NCI-H2227 (cell line): ENCODE measurements around the gene VGLL4.
"Not testable (repeated sequence)": the region's sequence is repeated elsewhere in the genome, so short reads cannot be mapped to it uniquely, and the experiment has no call there.

ENCODE experiments used
- DNase-seq: peaks from one replicate; lab custom pipeline; 2025; ENCODE audit not compliant: unreplicated experiment; lab: John Stamatoyannopoulos, UW

The VGLL4 gene

DNA sequence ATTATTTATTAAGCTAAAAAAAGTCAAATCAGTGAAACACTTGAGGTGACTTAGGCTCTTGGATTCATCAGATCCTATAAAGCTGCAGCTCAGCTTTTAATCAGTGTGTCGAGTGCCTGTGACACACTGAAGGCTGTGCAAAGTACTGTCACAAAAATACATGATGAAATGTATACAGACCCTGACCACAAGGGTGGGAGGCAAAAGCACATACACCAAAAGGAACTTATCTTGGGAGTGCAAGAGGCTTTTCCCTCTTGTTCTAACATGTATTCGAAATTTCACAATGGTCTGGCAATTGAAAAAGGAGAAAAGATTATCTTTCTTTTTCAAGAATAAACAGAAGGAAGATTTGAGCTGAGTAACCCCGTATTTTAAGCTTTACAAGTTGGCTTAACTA, 35.9 kb downstream of the VGLL4 start:
- no peak for DNase-seq

DNA sequence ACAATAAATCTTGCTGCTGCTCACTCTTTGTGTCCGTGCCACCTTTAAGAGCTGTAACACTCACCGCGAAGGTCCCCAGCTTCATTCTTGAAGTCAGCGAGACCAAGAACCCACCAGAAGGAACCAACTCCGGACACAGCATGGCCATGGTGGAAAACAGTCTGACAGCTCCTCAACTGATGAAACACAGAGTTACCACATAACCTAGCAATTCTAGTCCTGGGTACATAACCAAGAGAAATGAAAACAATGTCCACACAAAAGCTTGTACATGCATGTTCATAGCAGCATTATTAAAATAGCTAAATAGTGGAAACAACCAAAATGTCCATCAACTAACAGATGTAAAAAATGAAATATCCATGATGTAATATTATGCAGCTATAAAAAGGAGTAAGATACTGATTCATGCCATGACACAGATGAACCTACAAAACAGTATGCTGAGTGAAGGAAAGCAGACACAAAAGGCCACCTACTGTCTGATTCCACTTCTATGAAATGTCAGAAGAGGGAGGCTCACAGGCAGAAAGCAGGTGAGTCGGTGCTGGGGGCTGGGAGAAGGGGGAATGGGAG, 36.8 kb downstream of the VGLL4 start:
- DNase-seq = no peak

DNA sequence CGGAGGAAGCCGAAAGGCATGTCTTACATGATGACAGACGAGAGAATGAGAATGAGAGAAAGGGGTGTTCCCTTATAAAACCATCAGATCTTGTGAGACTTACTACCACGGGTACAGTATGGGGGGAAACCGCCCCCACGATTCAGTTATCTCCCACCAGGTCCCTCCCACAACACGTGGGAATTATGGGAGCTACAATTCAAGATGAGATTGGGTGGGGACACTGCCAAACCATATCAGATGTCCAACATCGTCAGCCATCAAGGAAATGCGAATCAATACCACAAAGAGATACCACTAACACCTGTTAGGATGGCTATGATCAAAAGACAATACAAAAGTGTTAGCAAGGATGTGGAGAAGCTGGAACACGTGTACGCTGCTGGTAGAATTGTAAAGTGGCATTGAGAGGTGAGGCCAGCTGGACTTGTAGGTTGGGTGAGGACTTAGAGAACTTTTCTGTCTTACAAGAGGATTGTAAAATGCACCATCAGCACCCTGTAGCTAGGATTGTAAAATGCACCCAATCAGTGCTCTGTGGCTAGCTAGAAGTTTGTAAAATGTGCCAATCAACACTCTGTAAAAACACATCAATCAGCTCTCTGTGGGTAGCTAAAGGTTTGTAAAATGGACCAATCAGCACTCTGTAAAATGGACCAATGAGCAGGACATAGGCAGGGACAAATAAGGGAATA, 37.5 kb downstream of the VGLL4 start:
- DNase-seq = no peak

DNA sequence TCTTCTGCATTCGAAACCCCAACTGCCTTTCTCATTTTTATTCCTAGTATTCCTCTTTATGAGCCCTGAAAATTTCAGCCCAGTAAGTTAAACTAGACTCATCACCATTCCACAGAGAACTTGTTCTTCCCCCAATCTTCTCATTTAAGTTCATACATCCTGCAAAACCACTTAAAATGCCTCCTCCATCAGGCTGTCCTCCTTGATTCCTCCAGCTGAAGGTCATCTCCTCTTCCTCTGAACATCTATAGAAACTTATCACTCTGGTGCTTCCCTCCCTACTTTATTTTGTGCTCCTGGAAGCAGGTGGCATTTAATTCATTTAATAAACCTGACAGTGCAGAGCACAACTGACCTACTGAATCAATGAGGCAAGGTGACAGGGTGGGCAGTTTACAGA, 38.3 kb downstream of the VGLL4 start:
- DNase-seq = no peak

DNA sequence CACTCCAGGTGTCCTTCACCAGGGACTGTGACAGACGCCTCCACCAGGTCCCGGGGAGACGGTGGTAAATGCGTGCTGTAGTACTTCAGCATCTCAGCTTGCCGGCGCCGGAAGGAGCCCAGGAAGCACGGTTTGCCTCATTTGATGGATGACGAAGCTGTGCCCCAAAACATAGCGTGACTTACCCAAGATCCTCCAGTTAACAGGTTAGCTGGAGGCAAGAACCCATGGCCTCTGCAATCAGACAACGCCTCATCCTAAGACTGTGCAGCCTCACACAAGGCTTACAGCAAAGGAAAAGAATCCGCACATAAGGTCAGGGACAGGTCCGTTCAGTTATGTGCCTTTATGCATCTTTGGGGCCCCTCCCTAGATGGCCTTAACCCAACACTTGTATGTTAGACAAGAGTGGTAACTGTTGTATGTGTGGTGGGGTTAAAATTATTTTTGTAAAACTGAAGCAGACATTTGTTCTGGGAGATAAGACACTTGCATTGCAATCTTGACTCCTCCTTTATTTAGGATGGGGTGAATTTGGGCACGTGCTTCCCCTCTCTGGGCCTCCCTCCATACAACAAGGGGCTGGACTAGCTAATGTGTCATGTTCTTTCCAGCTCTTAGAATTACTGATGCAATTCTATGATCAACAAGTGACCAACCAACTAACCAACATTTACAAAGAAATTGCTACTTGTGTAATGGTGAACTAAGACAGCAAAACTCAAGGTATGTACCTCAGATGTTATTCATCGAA, 39.4 kb downstream of the VGLL4 start:
- peak; percentile 11 for DNase-seq

DNA sequence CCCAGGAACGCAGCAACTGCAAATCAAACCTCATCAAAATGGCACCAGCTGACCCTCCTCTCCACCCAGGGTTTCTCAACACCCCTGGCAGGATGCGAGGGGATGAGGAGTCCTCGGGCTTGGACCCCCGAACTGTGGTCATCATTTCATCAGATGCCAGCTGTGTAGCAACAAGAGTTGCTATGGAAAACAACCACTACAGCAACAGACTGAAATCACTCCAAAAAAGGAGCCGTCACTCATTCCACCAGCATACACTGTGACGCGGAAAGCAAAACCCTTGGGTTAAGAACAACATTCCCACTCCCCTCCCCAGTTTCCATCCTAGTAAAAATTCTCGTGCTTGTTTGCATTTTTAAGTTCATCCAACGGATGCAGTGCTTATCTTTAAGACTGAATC, 40.1 kb downstream of the VGLL4 start:
- peak; percentile 24 for DNase-seq

DNA sequence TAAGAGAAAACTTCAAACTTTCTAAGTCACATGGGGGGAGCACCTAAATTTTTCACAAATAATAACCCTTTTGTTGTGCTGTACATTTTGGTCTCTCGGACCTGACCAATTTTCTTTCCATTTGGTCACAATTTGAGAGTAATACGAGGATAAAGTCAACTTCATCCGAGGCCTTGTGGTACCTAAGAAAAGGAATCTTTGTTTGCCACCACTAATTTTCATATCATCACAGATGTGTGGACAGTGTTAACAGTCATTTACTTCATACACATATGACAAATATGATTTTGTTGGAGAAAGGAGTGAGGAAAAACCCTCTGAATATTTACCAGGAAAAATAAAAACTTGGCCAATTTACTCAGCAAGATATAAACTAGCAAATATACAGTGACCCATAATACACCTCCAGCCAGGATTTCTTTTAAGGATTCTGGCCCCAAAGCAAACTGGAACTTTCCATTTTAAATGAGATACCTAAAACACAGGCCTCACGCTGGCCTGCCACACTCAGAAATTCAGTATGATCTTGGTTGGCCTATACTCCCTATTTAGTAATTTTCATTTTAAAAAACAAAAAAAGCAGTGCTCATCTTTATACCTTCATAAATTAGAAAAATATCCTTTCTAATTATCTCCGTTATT, 40.7 kb downstream of the VGLL4 start:
- DNase-seq = no peak

DNA sequence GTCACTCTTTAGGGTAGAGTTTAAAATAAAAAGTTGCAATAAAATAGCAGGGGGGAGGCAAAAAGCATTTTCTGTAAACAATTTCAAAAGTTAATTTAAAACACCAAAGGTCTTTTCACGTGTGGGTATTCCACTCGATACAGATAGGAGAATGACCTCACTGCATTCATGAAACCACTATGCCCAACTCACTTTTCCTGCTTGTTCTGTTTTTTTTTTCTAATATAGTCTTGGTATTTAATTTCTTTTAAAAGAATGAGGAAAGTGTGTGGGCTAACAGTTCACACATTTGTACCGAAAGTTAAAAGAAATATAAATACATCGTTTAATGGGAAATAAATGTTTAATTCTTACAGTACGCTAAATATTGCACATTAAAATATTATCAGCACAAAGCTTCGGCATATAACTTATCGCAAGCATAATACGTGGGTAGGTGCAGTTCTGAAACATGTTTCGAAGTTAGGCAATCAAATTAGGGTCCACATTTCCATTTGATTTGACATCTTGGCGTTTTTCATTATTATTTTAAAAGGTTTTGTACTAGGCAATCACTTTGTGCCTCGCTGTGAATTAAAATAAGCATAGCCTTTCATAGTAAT, 41.4 kb downstream of the VGLL4 start:
- no peak for DNase-seq

DNA sequence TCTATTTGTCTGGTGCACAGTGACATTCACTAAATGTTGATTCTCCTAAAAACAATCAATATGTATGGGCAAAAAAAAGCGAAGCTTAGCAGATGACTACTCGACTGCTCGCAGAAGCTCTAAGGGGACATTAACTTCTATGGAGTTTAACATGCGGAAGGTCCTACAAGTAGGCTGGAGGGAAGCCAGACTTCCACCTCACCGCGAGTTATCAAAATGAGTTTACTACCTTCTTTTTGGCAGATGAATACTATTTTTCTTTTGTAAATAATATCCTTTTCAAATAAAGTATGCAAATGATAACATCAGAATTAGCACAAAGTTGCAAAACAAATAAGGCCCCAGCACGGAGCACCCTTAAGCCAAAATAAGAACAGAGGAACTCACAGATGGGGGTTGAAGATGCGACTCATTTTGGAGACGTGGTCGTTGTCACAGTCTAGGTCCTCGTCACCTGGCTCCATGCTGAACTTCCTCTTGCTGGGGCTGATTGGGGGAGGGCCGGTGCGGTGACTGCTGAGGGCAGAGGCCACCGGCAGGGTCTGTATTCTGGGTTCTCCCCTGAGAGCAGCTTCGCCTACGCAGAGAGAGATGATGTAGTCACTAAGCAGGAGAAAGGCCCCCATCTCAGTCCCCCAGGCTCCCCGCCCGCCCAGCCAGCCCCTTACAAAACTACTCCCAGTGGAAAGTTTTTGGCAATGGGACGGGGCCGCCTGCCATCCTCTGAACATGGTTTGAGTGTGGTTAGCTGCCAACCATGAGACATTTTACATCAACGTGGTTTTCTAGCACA, 42.1 kb downstream of the VGLL4 start:
- no peak for DNase-seq

DNA sequence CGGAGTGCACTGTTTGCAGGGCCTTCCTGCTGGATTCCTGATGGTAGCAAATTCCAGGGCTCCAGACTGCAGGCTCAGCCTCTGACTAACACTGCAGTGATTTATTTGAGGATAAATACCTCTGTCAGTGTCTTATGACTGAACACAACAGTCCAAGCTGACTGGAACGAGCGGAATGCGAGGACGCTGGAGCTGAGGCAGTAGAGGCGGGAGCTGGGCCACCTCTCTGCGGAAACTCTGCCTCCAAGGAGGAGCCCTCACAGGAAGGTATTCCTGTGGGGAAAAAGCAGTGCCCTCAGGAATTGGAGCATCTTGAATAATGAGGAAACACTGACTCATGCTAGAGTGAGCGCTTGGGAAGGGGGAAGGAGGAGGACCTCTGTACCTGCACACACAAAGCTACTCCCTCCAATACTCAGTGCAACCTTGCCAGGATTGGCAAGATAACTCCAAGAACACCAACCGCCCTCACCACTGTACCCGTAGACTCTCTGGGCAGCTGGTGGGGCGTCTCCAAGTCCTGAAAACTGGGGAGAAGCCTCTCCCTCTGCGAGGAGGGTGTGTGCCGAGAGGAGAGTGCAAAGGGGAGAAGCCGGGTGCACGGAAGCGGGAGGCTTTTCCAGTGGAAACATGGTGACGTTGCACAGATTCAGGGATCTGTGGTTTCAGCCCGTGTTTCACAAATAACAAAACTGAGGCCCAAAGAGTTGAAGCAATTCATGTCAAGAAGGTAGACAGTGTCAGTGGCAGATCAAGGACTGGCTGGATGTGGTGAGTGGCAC, 43.0 kb downstream of the VGLL4 start:
- DNase-seq = no peak

DNA sequence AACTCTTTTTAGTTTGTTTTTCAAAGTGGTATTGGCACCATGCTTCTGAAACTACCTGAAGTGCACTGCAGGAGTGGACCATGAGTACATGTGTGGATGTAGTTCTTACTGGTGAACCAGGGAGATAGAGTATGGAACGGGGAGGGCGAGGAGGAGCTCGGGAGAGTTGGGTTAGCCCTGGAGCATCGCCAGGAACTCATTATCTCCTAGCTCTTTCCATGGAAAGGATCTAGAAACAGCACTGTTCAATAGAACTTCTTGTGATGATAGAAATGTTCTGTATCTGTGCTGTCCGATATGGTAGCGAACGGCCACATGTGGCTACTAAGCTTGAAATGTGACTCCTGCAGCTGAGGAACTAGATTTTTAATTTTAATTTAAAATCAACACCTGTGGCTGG, 47.3 kb downstream of the VGLL4 start:
- no peak for DNase-seq

DNA sequence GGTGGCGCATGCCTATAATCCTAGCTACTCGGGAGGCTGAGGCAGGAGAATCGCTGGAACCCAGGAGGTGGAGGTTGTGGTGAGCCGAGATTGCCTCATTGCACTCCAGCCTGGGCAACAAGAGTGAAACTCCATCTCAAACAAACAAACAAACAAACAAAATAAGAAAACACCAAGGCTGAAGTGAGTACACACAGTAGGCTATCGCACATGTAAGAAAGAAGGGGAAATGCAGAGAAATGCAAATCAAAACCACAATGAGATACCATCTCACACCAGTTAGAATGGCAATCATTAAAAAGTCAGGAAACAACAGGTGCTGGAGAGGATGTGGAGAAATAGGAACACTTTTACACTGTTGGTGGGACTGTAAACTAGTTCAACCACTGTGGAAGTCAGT, 48.7 kb downstream of the VGLL4 start:
- DNase-seq = not testable (repeated sequence)

DNA sequence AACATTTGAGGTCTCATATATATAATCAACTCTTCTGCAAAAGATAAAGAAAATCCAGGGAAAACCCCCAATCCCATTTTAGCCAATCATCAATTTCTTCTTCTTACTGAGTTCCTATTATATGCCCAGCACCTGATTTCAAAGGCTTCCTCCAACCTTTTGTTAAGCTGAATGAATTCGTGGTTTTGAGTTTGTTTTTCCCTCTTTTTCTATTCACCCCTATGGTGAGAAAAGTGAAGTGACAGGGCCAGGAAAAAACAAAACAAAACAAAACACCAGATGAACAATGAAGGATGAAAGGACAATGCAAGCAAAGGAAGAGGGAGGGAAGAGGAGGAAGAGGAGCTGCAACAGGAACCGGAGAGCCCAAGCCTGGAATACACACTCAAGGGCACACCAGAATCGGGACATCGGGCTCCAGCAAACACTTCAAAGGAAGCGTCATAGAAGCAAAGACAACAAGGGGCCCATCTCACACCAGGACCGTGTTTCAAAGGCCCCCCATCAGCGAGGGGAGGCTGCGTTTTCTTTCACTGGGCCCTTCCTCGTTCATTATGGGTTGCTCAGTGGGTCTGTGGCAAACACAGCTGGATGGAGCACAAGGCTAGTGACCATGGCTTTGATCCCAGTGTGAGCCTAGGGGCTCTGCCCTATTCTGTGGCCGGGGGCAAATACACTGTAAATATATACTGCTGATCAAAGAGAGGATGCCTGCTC, 50.2 kb downstream of the VGLL4 start:
- no peak for DNase-seq

DNA sequence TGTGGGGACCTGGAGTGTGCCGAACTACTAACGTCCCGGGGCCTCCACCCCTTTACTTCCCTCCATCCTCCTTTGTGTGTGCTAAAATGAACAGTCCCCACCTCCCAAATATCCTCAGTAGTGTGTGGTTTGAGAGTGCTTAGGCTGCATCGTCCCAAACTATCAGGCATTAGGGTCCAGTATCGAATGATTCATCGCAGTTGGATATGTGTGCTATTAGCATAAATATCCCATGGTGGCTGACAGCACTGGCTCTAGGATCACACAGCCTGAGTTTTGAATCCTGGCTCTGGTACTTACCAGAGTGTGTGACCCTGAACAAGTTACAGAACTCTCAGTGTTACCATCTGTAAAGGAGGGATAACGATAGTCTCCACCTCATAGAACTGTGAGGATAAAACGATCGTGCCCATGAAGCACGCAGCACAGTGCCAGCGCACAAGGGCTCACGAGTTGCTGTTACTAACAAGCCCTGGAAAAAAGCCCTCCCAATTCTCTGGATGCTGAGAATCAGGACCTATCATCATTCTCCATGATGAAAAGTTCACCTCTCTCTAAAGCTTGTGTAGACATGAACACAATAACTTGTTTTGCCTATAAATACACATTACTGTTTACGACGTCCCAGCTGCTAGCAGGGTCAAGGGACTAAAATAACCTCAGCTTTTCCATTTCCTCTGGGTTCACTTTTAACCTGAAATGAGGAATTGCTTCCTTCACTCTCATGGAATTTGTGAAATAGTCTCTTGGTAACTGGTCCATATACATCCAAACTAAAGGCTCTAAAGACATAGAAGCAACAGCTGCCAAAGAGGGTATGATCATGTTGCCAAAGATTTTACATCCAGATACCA, 51.0 kb downstream of the VGLL4 start:
- no peak for DNase-seq

DNA sequence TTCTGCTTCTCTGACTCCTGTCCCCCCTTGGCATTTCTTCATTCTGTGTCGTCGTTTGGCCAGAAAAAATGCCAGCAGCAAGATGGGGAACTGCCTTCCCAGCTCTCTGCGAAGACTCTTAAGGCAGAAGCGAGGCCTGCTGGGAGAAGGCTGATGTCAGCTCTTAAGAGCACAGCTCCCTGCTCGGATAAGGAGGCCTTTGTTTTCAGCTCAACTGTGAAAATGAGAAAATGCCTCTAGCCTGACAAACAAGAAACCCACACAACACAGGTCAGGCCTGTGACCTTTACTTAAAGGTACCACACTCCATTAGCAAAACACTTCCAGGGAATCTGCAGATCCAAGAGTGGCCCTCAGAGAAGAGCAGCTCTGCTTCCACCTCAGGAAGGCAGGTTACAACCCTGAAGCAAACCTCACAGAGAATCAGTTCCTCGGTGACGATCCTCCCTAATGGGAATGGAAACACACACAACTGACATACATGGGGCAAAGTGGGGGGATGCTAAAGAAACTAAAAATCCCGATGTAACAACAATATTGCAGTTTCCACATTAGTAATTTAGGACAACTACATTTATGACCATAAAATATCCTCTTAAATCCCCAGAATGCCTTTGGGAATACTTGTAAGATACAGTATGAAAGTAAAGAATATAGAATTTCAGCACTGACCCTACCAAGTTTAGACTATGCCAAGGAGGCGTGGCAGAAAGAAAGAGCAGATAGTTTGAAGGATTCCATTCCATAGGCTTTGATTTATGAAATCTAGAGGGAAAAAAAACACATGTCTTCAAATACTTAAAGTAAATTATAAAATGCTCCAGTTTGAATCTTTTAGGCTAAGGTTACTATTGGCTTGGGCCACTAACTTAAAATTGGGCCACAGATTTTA, 52.1 kb downstream of the VGLL4 start:
- peak; percentile 78 for DNase-seq

DNA sequence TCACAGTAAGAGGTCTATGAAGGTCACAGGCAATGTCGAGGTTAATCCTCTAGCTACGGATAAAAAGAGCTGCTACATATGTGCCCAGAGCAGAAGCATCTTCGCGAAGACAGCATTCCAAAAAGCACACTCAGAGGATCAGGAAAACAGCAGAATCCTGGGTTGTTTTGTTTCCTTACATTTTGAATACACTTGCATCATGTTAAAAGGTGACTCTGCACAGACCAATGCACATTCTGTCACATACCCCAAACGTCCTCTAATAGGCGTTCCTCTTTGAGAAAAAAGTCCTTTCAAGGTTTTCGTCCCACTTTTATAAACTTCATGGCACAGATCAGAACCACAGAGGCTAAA, 52.7 kb downstream of the VGLL4 start:
- no peak for DNase-seq

DNA sequence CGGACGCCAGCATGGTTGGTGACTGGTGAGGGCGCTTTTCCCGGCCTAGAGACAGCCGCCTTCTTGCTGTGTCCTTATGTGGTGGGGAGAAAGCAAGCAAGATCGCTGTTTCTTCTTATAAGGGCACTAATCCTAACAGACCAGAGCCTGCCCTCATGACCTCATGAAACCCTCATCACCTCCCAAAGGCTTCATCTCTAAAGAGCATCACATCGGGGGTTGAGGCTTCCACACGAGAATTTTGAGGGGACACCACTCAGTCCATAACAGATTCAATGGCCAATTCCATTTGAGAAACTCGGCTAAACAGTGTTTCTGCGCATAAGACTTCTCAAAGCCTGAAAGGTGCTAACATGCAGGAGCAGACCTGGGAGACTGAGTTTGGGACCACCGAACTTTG, 54.0 kb downstream of the VGLL4 start:
- no peak for DNase-seq

DNA sequence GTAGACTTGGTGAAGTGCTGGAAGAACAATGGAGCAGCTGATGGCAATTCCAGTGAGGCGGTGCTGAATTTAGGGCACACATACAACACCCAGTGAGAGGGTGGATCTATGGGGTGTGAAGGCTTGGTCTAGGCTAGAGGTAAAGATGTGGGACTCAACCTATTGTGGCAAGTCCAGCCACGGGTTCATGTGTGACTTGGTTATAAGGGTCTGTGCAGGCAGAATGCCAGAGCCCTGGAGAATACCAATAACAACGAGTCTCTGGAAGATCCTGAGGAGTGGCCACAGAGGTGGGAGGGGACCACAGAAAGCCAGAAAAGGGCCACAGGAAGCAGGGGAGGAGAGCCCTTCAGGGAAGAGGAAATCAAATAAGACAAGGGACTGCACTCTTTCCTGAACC, 55.0 kb downstream of the VGLL4 start:
- no peak for DNase-seq
